Amniotic epithelial cell (primary cell): ENCODE results near the gene NRIP3.
"Not testable (repeated sequence)": the region's sequence is repeated elsewhere in the genome, so short reads cannot be mapped to it uniquely, and the experiment has no call there.

ENCODE experiments used
- DNase-seq: peaks from one replicate; pipeline ENCODE4 v3.0.0-alpha.2; 2010; ENCODE audit warnings: low read depth

NRIP3 gene

DNA sequence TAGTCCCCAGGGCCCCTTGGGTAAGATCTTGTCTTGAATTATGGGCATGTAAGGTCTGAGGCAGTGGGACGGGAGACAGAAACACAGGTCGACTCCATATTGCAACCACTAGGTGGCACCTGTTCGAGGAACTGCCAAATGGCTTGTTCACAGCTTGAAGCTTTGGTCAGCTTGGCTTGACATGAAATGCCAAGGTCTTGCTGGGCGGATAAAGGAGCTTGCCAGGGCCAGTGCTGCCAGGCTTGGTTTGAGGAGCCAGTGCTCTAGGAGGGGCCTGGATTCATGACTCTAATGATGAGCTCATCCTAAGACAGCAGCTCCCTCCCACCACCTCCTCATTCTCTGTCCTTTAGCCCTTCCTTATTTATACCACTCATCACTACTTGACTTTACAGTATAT lies 11.9 kb upstream of the NRIP3 start:
- DNase-seq: peak; percentile 80

DNA sequence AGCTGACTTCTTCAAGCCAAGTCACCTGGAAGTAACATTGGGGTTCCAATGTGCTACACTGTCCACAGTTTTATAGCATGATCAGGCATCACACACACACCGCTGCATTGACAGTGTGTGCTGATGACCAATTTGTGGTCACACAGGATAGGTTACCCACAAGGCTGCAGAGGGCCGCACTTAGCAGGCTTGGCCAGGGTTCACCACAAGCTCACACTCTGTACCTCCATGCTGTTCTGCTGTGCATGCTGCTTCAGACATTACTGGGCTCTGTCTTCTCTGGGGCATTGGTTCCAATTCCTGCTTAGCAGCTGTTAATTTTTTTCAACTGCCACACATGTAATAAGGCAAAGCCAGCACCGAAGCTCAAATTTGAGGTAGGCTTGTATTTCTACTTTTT lies 11.0 kb upstream of the NRIP3 start:
- no peak for DNase-seq

GRCh38 chr11:9013373-9013772 lies 9.6 kb upstream of the NRIP3 start:
- no peak for DNase-seq

- not testable (repeated sequence) for DNase-seq
These were observed 5.7 kb upstream of the NRIP3 start for GRCh38 chr11:9009538-9009937.

DNA sequence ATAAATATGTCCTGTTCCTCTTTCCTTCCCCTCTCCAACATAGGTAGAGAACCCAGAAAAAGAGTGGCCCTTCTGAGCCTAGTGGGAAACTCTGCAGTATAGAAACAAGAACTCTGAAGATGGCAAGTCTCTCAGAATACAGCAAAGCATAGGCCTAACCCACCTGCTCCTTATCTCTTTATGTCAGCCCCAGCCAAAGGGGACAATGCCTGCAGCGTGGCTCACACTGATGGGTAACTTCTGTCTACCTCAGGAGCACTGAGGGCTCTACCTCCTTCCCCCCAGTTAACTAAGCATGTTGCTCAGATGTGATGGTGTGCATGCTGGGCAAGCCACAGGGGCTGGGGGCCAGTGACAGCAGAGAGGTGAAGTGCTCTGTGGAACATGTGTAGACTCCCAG lies 4.9 kb upstream of the NRIP3 start:
- DNase-seq: no peak

DNA sequence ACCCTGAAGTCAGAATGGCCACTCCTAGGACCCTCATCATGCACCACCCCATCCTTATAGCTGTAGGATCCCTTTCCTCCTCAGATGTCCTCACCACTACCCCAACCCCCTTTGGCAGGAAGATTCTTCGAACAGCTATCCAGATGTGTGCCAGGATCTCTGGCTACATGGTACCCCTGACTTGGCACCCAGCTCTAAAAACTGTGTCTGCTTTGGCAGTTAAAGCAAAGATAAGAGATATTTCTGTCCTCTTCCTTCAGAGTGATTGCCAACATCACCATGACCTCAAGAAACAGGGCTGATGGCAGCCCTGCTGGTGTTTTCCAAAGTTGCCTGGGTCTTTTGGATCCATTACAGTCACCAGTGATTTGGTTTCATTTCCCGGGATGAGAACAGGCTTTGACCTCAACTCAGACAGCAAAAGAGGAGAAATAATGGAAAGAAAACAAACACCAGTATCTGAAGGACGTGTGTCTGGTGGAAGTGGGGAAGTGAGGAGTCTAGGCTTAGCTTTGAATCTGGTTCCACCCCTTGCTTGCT lies 4.3 kb upstream of the NRIP3 start:
- DNase-seq: no peak

DNA sequence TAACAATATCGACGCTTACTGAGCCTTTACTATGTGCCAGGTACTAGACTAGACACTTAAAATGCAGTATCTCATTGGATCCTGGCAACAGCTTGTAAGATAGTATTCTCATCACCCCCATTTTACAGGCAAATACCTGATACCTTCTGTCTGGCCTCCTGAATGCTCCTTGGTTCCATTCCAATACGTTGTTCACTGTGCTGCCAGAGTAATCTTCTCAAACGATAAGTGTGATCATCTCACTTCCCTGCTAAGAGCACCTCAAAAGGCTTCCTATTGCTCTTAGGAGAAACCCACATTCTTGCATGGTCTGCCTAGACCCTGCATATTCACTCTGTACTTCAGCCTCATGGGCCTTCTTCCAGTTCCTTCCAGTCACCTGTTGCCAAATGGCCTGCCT lies 1.3 kb upstream of the NRIP3 start:
- no peak for DNase-seq

DNA sequence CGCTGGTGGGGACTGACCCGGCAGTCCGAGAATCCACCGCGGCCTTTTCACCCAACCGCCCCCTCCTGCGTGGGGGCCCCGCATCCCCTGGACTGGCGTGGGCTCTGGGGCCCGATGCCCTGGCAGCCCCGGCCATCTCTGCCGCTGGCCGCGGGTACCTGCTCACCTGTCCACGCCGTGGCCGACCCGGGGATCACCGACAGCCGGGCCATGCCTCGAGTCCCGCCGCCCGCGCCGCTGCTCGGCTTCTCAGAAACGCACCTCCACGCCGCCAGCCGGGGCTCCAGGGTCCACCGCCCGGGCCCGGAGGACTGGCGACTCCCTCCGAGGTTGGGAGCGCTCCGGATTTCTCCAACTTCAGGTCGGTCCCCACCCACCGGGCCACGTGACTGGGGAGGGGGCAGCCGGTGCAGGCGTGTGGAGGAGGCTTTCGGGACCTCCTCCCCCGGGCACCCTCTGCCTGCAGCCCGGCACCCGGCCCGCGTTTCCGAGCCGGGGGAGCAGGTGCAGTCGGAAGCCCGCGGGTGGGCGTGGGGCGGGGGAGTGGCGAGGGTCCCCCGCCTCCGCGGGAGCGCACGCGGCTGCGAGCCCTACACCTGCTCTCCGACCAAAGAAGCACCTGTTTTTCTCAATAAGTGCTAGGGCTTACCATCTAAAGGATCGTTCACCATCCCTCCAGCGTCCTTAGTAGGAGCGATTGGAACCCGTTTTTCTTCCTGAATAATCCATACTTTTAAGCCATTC lies 554 bp upstream of the NRIP3 start:
- no peak for DNase-seq

DNA sequence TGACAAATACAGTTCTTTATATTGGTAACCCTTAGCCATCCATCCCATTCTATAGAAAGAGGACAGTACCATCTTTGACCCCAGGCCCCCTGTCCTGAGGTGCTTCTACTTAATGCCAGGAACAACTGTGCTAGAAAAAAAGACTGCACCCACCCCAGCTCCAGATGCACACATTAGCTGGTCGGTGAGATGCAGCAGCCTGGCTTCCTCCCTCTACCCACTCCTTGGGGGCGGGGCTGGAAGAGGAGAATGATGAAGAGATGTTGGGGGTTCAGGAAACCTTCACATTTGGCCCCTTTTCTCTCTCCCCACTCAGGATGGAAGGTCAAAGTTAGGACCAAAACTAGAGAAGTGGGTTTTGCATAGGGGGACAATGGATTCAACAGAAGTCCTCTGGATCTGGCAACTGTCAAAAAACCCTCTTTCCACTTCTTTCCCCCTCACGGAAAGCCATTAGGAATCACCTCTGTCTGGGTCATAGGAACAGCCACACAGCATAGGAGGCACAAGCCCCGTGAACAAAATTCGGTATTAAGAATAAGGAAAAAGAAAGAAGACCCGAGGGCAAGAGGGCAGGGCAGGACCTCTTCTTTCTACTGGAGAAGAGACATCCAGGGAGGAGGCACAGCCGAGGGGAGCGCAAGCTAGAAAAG lies 755 bp downstream of the NRIP3 start:
- no peak for DNase-seq

GRCh38 chr11:9001736-9002135 lies 2.1 kb downstream of the NRIP3 start:
- DNase-seq: peak; percentile 84

DNA sequence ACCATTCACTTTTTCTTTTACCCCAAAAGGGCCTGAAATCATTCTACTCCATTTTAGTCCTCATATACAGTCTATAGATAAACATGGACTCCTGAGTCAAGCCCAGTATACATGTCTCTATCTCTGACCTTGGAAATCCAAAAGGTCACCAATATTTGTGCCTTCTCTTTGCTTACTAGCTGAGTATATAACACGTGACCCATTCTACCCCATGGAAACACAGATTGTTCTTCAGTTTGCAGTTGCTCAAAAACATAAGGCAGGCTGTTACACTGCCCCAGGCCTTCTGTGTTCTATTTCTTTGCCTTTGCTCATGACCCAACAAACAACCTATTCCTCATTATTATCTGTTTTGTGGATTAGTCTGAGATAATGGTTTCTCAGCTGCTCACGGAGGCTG lies 5.8 kb downstream of the NRIP3 start:
- peak; percentile 10 for DNase-seq

GRCh38 chr11:8997451-8997850 lies 6.3 kb downstream of the NRIP3 start:
- no peak for DNase-seq

DNA sequence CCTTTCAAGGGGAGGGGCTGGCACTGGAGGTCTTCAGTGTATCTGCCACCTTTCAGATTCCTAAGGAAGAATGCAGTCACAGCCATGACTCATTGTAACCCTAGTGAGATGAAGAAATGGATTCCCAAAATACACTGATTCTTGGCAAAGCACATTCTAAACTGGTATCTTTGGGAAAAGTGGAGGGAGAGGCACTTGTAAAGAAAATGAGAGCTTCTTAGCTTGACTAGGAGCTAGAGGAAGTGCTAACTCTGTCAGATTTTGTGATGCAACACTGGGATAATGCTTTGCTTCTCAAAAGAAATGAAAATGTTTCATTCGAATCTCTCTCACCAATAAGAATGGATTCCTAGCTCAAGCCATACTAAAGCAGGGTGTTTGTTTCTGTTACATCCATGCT lies 14.3 kb downstream of the NRIP3 start:
- peak; percentile 20 for DNase-seq

DNA sequence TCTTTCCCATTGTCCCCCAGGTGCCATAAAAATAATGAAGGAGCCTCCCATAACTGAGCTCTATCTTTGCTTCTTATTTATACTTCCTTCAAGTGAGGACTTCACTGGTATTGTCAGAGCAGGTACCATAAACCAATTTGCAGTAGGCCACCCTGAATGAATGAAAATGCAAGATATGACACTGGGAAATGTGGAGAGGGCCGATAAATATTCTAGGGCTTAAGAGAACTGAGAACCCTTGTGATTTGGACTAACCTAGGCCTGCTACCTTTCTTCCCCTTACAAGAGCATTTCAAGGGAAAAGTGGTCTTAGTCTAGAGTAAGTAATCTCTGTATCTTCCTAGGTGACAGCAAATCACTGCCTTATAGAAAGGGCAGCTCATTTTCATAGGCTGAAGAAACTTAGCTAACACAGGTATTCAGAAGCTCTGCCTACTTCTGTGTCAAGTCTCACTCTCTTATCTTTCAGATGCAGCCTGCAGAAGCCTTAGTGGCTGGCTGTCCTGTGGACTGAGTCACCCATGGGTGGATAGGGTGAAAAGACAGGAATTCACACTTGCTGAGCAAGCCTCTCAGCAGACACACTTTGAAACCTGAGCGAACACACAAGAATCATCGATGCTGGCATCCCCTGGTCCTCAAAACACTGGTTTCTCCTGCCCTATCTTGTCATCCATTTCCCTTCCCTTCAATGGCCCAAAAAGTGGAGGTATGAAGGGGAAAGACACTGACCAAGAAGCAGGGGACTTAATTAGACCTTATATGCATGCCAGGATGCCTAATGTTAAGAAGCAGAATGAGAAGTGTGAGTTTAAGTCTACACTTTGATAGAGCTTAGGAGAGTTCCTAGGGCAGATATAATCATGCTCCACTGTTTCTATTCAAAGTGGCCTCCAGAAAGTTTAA lies 15.2 kb downstream of the NRIP3 start:
- peak; percentile 64 for DNase-seq

DNA sequence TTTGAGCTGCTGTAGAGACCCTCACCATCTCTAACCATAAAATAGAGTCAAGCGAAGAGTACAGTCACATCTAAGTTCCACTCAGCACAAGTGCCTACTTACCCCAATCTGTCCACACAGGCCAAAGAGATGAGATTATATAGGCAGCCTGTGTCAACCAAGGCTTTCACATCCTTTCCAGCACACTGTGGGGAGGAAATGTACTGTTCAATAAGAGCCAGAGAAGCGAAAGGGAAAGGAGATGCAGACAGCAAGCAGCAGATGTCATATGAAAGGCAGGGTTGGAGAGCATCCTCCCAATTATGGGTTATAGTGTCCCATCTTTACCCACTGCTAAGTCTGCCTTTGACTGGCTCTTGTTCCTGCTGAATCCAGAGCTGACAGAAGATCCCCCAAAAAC lies 16.4 kb downstream of the NRIP3 start:
- no peak for DNase-seq

DNA sequence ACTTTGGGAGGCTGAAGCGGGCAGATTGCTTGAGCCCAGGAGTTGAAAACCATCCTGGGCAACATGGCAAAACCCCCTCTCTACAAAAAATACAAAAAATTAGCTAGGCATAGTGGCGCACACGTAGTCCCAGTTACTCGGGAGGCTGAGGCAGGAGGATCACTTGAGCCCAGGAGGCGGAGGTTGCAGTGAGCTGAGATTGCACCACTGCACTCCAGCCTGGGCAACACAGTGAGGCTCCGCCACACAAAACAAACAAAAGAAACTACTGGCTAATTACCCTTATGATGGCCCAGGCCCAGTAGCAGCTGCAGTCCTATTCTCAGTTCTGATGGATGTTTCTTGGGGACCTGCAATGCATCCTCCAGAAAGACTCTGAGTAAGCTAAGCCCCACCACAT lies 17.0 kb downstream of the NRIP3 start:
- DNase-seq: not testable (repeated sequence)

DNA sequence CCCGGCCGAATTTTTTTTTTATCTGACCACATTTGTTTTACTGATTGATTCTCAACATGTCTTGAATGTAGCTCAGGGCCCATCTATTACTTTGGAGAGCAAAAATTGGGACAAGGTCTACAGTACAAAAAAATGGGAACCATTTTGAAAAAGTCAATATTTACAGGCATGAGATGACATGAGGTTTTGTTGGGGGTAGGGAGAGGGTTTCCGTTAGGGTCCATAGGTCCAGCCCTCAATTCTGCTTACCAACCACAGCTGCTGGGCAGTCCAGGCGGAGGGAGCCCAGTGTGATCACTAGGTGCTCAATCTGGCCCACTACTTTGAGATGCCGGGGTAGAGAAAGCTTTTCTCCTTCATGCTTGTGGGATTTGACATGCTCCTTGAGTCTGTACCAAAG lies 18.3 kb downstream of the NRIP3 start:
- DNase-seq: no peak

GRCh38 chr11:8983552-8983951 lies 20.2 kb downstream of the NRIP3 start:
- DNase-seq: no peak

DNA sequence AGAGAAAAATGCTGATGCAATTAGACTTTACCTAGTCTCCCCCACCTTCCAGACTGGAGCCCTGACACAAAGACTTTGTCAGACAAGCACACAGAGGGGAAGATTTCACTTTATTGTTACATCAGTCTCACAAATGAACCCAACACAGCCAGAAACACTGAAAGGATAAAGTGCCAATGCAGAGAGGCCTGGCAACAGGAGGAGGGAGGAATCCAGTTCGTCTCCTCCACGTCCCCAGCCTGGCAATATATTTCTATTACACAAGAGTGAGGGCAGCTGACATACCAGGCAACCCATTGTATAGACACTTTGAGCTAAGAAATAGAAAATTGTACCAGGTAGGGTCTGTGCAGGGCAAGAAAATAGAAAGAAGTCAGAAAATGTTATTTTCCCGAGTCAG lies 23.3 kb downstream of the NRIP3 start:
- DNase-seq: no peak

DNA sequence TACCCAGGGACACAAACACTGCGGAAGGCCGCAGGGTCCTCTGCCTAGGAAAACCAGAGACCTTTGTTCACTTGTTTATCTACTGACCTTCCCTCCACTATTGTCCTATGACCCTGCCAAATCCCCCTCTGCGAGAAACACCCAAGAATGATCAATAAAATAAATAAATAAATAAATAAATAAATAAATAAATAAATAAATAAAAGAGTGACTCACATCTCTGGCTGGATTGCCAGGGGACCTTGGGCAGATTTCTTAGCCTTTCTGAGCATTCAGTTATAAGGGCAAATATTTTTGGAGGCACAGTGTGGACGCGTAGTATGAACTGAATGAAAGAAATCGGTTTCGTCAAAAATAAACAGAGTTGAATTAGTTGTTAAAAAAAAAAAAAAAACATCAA lies 24.4 kb downstream of the NRIP3 start:
- not testable (repeated sequence) for DNase-seq

GRCh38 chr11:8973121-8973520 lies 30.7 kb downstream of the NRIP3 start:
- no peak for DNase-seq

DNA sequence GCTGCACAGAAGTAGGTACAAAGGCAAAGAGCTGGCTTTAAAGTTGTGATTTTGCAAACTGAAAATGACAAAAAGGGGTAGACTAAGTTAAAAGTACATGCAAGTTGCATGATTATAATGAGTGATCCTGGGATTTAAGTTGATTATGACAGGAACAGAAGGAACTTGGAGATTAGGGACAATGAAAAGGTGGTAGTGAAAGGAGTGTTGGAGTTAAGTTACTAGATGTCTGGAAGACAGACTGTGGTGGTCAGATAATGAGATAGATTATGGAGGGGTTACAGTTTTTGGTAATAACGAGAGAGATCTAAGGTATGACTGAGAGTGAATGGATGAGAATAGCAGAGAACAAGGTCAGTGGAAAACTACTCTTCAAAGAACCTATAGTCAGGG lies 31.9 kb downstream of the NRIP3 start:
- no peak for DNase-seq
